ENCODE data around the gene GDPGP1.
A peak's percentile ranks its signal among the peaks of the same experiment; 100 is the strongest.

Gene GDPGP1

DNA sequence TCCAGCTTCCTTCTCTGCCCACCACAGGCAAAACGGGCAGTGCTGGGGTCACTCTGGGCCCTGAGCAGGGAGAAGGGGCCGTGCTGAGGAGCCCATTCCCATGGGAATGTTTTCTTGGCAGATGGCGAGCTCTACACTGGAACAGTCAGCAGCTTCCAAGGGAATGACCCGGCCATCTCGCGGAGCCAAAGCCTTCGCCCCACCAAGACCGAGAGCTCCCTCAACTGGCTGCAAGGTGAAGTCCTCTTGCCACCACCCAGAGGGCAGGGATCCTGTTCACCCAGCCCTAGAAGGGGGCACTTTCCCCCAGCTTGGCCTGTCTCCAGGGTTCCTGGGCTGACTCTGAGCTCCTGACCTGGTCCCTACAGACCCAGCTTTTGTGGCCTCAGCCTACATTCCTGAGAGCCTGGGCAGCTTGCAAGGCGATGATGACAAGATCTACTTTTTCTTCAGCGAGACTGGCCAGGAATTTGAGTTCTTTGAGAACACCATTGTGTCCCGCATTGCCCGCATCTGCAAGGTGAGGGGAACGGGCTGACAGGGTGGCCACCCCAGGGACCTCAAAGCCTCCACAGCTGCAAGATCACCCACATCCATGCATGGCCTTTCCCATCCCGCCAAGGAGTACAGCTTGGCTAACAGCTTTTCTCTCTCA, 12.6 kb upstream of the GDPGP1 start:
- Histone ChIP-seq H3K36me3 (peaks cover 9% of the 10 kb centered on the region), H3K27me3 (no peaks in the 10 kb centered on the region), H3K4me1 (peaks cover 11% of the 10 kb centered on the region), H3K4me3 (ENCODE audit: low read depth, low read length) (no peak overlapping the region), H3K9me3 (no peaks in the 10 kb centered on the region)
- DNase-seq, result peak; percentile 89
- TF ChIP-seq, protein P1, sequence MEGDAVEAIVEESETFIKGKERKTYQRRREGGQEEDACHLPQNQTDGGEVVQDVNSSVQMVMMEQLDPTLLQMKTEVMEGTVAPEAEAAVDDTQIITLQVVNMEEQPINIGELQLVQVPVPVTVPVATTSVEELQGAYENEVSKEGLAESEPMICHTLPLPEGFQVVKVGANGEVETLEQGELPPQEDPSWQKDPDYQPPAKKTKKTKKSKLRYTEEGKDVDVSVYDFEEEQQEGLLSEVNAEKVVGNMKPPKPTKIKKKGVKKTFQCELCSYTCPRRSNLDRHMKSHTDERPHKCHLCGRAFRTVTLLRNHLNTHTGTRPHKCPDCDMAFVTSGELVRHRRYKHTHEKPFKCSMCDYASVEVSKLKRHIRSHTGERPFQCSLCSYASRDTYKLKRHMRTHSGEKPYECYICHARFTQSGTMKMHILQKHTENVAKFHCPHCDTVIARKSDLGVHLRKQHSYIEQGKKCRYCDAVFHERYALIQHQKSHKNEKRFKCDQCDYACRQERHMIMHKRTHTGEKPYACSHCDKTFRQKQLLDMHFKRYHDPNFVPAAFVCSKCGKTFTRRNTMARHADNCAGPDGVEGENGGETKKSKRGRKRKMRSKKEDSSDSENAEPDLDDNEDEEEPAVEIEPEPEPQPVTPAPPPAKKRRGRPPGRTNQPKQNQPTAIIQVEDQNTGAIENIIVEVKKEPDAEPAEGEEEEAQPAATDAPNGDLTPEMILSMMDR (IDR thresholded peaks at IDR 0.05; ENCODE audit: low read depth, low read length), result peak; percentile 96

DNA sequence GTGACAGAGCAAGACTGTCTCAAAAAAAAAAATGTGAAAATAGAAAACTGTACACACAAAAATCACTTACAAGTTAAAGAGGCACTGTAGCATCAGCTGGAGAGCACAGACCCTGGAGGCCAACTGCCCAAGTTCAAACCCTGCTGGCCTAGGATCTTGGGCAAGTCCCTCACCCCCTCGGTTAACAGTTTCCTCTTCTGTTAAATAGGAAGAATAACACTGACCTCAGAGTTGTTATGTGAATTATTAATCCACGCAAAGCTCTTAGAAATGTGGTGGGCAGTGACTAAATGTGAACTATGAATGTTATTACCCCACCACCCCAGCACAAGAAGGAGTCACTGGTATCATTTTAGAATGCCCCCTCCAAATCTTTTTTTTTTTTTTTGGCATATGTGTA, 11.5 kb upstream of the GDPGP1 start:
- no peak overlapping the region for H3K4me3 ChIP-seq (ENCODE audit: low read depth, low read length)
- TF ChIP-seq, protein P1 (IDR thresholded peaks at IDR 0.05; ENCODE audit: low read depth, low read length), result no peak
- H3K27me3 ChIP-seq, result no peaks in the 10 kb centered on the region
- H3K36me3 ChIP-seq, result peaks cover 14% of the 10 kb centered on the region
- DNase-seq, result no peak
- no peaks in the 10 kb centered on the region for H3K9me3 ChIP-seq
- H3K4me1 ChIP-seq, result peaks cover 11% of the 10 kb centered on the region

DNA sequence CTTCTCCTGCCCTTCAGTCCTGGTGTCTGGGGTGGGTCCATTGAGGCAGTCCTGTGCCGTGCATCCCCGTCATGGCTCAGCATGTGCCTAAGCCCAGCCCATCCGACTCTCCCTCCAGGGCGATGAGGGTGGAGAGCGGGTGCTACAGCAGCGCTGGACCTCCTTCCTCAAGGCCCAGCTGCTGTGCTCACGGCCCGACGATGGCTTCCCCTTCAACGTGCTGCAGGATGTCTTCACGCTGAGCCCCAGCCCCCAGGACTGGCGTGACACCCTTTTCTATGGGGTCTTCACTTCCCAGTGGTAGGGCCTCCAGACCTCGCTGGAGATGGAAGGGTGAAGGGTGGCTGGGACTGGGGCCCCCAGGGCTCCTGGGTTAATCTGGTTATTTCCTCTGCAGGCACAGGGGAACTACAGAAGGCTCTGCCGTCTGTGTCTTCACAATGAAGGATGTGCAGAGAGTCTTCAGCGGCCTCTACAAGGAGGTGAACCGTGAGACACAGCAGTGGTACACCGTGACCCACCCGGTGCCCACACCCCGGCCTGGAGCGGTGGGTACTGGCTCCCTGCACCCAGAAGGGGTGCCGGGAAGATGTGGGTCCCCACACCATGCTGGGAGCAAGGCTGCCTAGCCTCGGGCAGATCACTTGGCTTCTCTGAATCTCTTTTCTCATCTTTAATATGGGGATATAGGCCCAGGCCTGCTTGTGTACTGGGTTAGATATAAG, 10.4 kb upstream of the GDPGP1 start:
- TF ChIP-seq, protein P1 (IDR thresholded peaks at IDR 0.05; ENCODE audit: low read depth, low read length), result no peak
- Histone ChIP-seq H3K9me3 (no peaks in the 10 kb centered on the region), H3K36me3 (peaks cover 24% of the 10 kb centered on the region), H3K4me1 (peaks cover 11% of the 10 kb centered on the region), H3K4me3 (ENCODE audit: low read depth, low read length) (no peak overlapping the region), H3K27me3 (no peaks in the 10 kb centered on the region)
- no peak for DNase-seq

DNA sequence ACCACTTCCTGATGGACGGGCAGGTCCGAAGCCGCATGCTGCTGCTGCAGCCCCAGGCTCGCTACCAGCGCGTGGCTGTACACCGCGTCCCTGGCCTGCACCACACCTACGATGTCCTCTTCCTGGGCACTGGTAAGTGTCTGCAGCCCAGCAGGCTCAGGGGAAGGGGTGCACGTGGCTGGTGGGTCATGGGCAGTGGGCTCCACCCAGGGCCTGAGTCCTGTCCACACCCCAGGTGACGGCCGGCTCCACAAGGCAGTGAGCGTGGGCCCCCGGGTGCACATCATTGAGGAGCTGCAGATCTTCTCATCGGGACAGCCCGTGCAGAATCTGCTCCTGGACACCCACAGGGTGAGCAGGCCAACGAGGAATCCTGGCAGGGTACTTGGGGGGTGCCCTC, 9.0 kb upstream of the GDPGP1 start:
- Histone ChIP-seq H3K36me3 (peaks cover 29% of the 10 kb centered on the region), H3K4me1 (peaks cover 4% of the 10 kb centered on the region)
- TF ChIP-seq, protein P1 (IDR thresholded peaks at IDR 0.05; ENCODE audit: low read depth, low read length), result no peak

DNA sequence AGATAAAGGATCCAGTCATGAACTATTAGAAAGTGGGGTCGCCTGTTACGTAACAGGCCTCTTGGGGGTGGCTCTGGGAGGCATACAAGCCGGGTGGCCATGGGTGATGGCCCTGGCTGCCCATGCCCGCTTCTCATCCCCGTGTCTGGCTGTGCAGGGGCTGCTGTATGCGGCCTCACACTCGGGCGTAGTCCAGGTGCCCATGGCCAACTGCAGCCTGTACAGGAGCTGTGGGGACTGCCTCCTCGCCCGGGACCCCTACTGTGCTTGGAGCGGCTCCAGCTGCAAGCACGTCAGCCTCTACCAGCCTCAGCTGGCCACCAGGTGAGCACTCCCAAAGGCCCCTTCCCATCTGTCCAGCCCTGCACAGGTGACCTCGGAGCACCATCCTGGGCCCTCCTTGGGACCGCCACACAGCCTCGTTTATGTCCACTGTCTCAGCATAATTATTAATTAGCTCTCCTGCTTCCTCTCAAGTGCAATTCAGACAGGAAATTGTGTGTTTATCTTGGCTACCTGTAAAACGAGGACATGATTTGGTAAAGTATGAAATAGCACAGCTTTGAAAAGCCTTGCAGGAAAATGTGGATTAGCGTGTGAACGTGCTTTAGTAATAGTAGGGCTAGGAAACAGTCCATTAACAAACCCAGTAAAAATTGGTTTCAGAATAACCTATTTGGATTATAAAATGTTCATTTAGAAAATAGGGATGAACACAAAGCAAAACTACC, 8.3 kb upstream of the GDPGP1 start:
- no peaks in the 10 kb centered on the region for H3K9me3 ChIP-seq
- peaks cover 31% of the 10 kb centered on the region for H3K36me3 ChIP-seq
- H3K4me1 ChIP-seq, result peaks cover 4% of the 10 kb centered on the region
- DNase-seq, result no peak
- no peaks in the 10 kb centered on the region for H3K27me3 ChIP-seq
- no peak overlapping the region for H3K4me3 ChIP-seq (ENCODE audit: low read depth, low read length)
- TF ChIP-seq, protein P1 (IDR thresholded peaks at IDR 0.05; ENCODE audit: low read depth, low read length), result no peak

More for the DNA sequence above, 9.0 kb upstream of the GDPGP1 start:
- DNase-seq, result no peak
- no peaks in the 10 kb centered on the region for H3K27me3 ChIP-seq
- H3K4me3 ChIP-seq (ENCODE audit: low read depth, low read length), result no peak overlapping the region
- H3K9me3 ChIP-seq, result no peaks in the 10 kb centered on the region

Data from BE2C (cell line).